ENCODE data around the gene CCDC196. TPM values are rescaled to one million over a fixed set of nuclear protein-coding genes. Genes with fewer than 3 reads are reported as not detected.
"Not testable (repeated sequence)": the region's sequence is repeated elsewhere in the genome, so short reads cannot be mapped to it uniquely, and the experiment has no call there.

The CCDC196 gene
- total RNA-seq, 2 experiments from 2014 or later: not detected

DNA sequence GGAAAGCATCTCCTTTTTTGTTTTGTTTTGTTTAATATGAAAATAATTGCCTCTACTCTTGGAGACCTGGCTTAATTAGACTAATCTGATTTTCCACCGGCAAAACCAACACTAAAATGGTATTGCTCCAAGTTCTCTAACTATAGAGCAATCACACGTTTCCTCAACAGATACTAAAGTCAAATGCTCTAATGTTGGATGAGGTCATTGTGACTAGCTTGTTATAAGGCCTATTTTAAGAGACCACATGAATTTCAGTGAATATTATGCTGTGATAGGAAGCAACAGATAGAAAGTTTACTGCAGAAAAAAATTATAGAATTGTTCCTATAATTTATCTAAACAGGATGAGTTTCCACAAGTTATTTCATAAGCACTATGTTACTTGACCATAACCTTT lies 3.3 kb upstream of the CCDC196 start:
- Mint-ChIP-seq H3K9me3 (no peaks in the 10 kb centered on the region), H3K4me1 (no peaks in the 10 kb centered on the region), H3K27ac (no peak overlapping the region), H3K36me3 (no peaks in the 10 kb centered on the region), H3K4me3 (no peak overlapping the region), H3K27me3 (no peaks in the 10 kb centered on the region)
- no peak for DNase-seq

DNA sequence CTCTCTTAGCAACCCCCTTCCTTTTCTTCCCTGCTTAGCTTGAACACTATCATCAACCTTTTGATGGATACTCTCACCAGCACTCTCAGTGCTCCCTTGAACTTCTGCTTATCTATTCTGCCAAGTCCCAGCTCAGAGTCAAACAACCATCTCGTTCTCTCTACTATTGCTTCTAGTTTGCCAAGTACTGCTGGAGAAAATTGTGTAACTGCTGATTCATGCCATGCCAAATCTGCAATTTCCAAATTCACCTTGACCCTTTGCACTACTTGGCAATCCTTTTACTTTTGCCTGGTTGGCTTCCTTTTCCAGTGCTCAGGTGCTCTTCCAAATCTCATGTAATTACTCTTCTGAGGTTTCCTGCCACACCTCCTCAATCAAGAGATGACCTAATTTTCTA lies 2.8 kb upstream of the CCDC196 start:
- no peaks in the 10 kb centered on the region for H3K36me3 Mint-ChIP-seq
- H3K4me1 Mint-ChIP-seq: no peaks in the 10 kb centered on the region
- no peaks in the 10 kb centered on the region for H3K9me3 Mint-ChIP-seq
- H3K4me3 Mint-ChIP-seq: no peak overlapping the region
- no peak for DNase-seq
- no peaks in the 10 kb centered on the region for H3K27me3 Mint-ChIP-seq
- no peak overlapping the region for H3K27ac Mint-ChIP-seq

GRCh38 chr14:66485029-66485428 lies 1.1 kb upstream of the CCDC196 start:
- no peak overlapping the region for H3K4me3 Mint-ChIP-seq

DNA sequence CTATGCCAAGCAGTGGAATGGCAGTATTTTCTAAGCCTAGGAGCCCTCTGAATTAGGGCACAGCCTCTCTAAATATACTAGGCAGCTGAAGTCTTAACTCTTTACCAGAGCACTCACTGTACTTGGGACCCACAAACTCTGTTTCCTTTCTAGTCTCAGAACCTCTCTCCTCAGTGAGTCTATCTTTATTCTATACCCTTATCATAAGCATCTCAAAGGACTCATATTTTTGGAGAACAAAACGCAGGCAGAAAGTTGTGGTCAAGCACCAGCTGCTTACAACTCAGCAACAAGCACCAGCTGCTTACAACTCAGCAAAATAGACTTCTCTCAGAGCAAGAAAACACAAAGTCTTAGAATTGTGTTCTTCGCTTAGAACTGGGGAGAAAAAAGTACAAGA lies 993 bp downstream of the CCDC196 start:
- H3K9me3 Mint-ChIP-seq: no peaks in the 10 kb centered on the region
- no peaks in the 10 kb centered on the region for H3K4me1 Mint-ChIP-seq
- H3K27ac Mint-ChIP-seq: no peak overlapping the region
- no peak overlapping the region for H3K4me3 Mint-ChIP-seq
- DNase-seq: no peak
- H3K27me3 Mint-ChIP-seq: no peaks in the 10 kb centered on the region
- no peaks in the 10 kb centered on the region for H3K36me3 Mint-ChIP-seq

More at GRCh38 chr14:66485029-66485428, 1.1 kb upstream of the CCDC196 start:
- no peaks in the 10 kb centered on the region for H3K9me3 Mint-ChIP-seq
- H3K27ac Mint-ChIP-seq: no peak overlapping the region
- no peaks in the 10 kb centered on the region for H3K4me1 Mint-ChIP-seq
- H3K27me3 Mint-ChIP-seq: no peaks in the 10 kb centered on the region
- DNase-seq: no peak
- H3K36me3 Mint-ChIP-seq: no peaks in the 10 kb centered on the region

- Mint-ChIP-seq H3K4me3 (no peak overlapping the region), H3K27ac (no peak overlapping the region)
These were observed 4.3 kb downstream of the CCDC196 start for GRCh38 chr14:66490143-66491111.

GRCh38 chr14:66493750-66494149 lies 7.6 kb downstream of the CCDC196 start:
- Mint-ChIP-seq H3K9me3 (no peaks in the 10 kb centered on the region), H3K36me3 (no peaks in the 10 kb centered on the region), H3K27me3 (no peaks in the 10 kb centered on the region), H3K27ac (no peak overlapping the region), H3K4me1 (peaks cover 16% of the 10 kb centered on the region), H3K4me3 (no peak overlapping the region)
- no peak for DNase-seq

More at GRCh38 chr14:66490143-66491111, 4.3 kb downstream of the CCDC196 start:
- no peak for DNase-seq
- H3K4me1 Mint-ChIP-seq: no peaks in the 10 kb centered on the region
- H3K27me3 Mint-ChIP-seq: no peaks in the 10 kb centered on the region
- H3K36me3 Mint-ChIP-seq: no peaks in the 10 kb centered on the region
- H3K9me3 Mint-ChIP-seq: no peaks in the 10 kb centered on the region

DNA sequence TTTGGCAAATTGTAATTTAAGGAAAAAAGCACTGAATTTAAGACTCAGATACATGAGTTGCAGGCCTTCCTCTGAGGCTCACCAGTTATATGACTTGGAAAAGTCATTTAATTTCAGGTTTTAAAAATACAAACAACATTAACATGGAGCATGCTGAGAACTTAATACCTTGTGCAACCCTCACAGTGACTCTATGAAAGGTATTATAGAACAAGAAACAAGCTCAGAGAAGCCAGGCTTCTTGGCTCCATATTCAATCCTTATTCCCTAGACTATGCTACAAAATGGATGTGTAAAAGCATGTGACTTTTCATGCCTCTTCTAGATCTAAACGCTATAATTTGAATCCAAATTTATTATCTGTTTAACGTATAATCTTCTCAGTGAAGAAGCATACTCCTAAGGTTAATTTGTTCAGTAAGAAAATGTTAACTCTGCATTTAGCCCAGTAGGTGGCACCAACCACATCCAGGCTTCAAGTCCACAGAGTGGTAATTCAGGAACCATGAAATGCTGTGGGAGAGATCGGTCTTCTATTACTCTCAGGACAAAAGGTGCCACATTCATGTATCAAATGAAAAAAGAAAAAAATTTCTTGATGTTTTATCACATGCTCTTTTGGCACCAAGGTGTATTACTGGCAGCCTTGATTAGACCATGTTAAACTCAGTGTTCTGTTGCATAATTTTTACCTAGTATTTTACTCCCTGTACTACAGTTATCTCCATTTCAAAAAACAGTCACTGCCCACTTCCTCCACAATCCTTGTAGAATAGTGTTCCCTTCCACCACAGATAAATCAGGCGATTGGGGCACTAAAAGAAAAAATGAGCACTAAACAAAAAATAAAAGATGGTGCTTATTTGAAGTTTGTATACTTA lies 9.3 kb downstream of the CCDC196 start:
- Mint-ChIP-seq H3K9me3 (no peaks in the 10 kb centered on the region), H3K27me3 (no peaks in the 10 kb centered on the region), H3K27ac (no peak overlapping the region), H3K4me3 (no peak overlapping the region), H3K36me3 (no peaks in the 10 kb centered on the region), H3K4me1 (peaks cover 16% of the 10 kb centered on the region)
- peak; percentile 9 for DNase-seq

DNA sequence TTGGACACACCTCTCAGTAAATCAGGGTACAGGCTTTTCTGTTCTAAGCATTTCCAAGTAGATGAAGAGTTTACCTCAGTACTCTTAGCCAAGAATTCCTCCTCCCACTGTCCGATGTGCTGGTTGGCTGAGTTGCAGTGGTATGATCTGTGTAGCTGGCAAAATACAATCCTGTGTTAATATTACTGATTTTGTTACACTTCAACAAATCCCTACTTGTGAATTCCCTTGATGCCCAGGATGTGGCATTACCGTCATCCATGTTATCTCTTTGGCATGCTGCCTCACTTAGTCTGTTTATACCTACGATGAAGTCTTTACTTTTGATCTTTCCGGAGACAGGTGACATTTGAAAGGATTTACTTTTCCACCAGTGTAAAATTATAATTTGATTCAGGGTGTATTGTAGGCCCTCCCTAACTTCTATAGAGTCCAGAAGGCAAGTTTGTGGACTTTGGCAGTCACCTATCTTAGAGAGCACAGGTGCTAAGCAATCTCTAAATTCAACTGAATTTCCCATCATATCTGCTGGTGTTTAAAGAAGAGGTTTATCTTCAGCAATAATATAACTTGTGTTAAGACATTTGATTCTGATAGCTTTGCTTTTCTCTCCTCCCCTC lies 10.1 kb downstream of the CCDC196 start:
- no peak for DNase-seq
- Mint-ChIP-seq H3K27ac (no peak overlapping the region), H3K4me1 (peaks cover 16% of the 10 kb centered on the region), H3K4me3 (no peak overlapping the region), H3K27me3 (no peaks in the 10 kb centered on the region), H3K36me3 (no peaks in the 10 kb centered on the region), H3K9me3 (no peaks in the 10 kb centered on the region)

GRCh38 chr14:66496911-66497310 lies 10.7 kb downstream of the CCDC196 start:
- no peaks in the 10 kb centered on the region for H3K9me3 Mint-ChIP-seq
- H3K4me1 Mint-ChIP-seq: peaks cover 16% of the 10 kb centered on the region
- H3K27me3 Mint-ChIP-seq: no peaks in the 10 kb centered on the region
- H3K36me3 Mint-ChIP-seq: no peaks in the 10 kb centered on the region
- no peak for DNase-seq
- H3K4me3 Mint-ChIP-seq: peak overlapping the region; percentile 39
- no peak overlapping the region for H3K27ac Mint-ChIP-seq

GRCh38 chr14:66498311-66498710 lies 12.1 kb downstream of the CCDC196 start:
- H3K27ac Mint-ChIP-seq: no peak overlapping the region
- H3K4me1 Mint-ChIP-seq: peaks cover 16% of the 10 kb centered on the region
- no peaks in the 10 kb centered on the region for H3K27me3 Mint-ChIP-seq
- no peak for DNase-seq
- peaks cover 2% of the 10 kb centered on the region for H3K36me3 Mint-ChIP-seq
- no peak overlapping the region for H3K4me3 Mint-ChIP-seq
- H3K9me3 Mint-ChIP-seq: no peaks in the 10 kb centered on the region

DNA sequence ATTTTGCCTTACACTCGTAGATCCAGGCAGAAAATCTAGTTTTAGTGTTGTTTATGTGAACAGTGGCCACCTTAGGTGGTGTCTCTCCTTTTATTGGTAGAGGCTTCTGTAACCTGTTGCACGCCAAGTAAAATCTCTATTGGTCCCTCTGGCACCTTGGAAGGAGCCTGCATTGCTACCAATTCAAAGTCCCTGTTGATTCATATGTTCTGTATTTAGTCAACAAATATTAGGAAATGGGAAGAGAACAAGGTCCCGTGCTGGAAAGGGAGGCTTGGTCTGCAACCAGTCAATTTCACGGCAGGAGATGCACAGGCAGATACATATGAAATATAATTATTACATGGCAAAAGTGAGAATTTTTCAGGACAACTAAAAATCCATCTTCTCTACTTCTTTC lies 15.4 kb downstream of the CCDC196 start:
- Mint-ChIP-seq H3K27ac (no peak overlapping the region), H3K27me3 (no peaks in the 10 kb centered on the region), H3K9me3 (no peaks in the 10 kb centered on the region), H3K36me3 (peaks cover 2% of the 10 kb centered on the region), H3K4me1 (peaks cover 15% of the 10 kb centered on the region), H3K4me3 (no peak overlapping the region)
- DNase-seq: no peak

GRCh38 chr14:66502836-66503235 lies 16.7 kb downstream of the CCDC196 start:
- not testable (repeated sequence) for H3K27ac Mint-ChIP-seq, H3K36me3 Mint-ChIP-seq, H3K9me3 Mint-ChIP-seq, DNase-seq, H3K27me3 Mint-ChIP-seq, H3K4me3 Mint-ChIP-seq, H3K4me1 Mint-ChIP-seq

DNA sequence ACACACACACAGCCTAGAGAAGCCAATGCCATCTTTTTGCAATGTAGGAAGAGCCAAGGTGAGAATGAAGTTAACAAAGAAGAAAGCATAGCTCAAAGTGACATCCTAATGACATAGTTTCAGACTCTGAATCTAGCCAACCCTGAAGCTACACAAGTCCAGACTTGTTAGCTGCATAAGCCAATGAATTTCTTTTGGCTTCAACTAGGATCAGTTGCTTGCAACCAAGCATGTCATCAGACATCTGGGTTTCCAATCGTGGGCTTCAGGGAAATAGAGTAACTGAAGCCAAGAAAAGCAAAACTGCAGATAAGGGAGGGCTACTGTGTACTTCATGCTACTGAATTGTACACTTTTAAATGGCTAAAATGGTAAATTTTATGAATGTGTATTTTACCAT lies 17.4 kb downstream of the CCDC196 start:
- Mint-ChIP-seq H3K4me1 (peaks cover 9% of the 10 kb centered on the region), H3K27ac (no peak overlapping the region), H3K27me3 (no peaks in the 10 kb centered on the region), H3K9me3 (no peaks in the 10 kb centered on the region), H3K36me3 (peaks cover 2% of the 10 kb centered on the region), H3K4me3 (no peak overlapping the region)
- no peak for DNase-seq

- H3K4me3 Mint-ChIP-seq: peak overlapping the region; percentile 91
- no peak for DNase-seq
- H3K27ac Mint-ChIP-seq: peak overlapping the region; percentile 91
- H3K9me3 Mint-ChIP-seq: no peaks in the 10 kb centered on the region
- H3K27me3 Mint-ChIP-seq: peaks cover 12% of the 10 kb centered on the region
- peaks cover 30% of the 10 kb centered on the region for H3K4me1 Mint-ChIP-seq
- H3K36me3 Mint-ChIP-seq: peaks cover 2% of the 10 kb centered on the region
These were observed 21.1 kb downstream of the CCDC196 start for GRCh38 chr14:66507181-66507721.
